H1 (cell line): Measurements from ENCODE around the gene KLHL30. TPM values are rescaled to one million over a fixed set of nuclear protein-coding genes. Genes with fewer than 3 reads are reported as not detected.
"Not testable (repeated sequence)": the region's sequence is repeated elsewhere in the genome, so short reads cannot be mapped to it uniquely, and the experiment has no call there.

ENCODE experiments used
- CTCF ChIA-PET: fragments of 300-600 bp; sonication (Branson Sonifier 250); formaldehyde crosslinking; loops from one replicate; lab custom pipeline; 2021; ENCODE audit not compliant: partially characterized antibody; lab: Charles Lee
- POLR2A ChIA-PET: fragments of 300-600 bp; sonication (Branson Sonifier 250); formaldehyde crosslinking; loops from one replicate; lab custom pipeline; 2021; ENCODE audit warnings: inconsistent platforms; ENCODE audit not compliant: partially characterized antibody; lab: Charles Lee
- DNase-seq, 2 experiments: peaks; one replicate each; pipeline versions ENCODE4 v3.0.0 to v3.0.0-alpha.2; 2010 to 2022; ENCODE audit warnings: low spot score in 2 of 2, low read depth in 1 of 2, mixed read lengths in 1 of 2
- FAIRE-seq: peaks from 2 replicates; lab custom pipeline; 2011; peaks lifted over from hg19 to GRCh38; lab: Jason Lieb, UNC
- H2AFZ ChIP-seq: 2 replicates; pipeline ENCODE4 v1.8.1; 2012; ENCODE audit warnings: low read length, inconsistent platforms
- H2AK5ac ChIP-seq: 2 replicates; pipeline ENCODE4 v1.6.1; 2013; ENCODE audit warnings: low read depth, low read length
- H2BK120ac ChIP-seq: replicated peaks from 2 replicates; pipeline ENCODE3; 2013; ENCODE audit warnings: low read depth, low read length, inconsistent platforms
- H2BK12ac ChIP-seq: 2 replicates; pipeline ENCODE4 v1.6.1; 2013; ENCODE audit warnings: low read depth, low read length
- H2BK15ac ChIP-seq: 2 replicates; pipeline ENCODE4 v1.6.1; 2013; ENCODE audit warnings: low read length
- H2BK20ac ChIP-seq: 2 replicates; pipeline ENCODE4 v1.6.1; 2013; ENCODE audit warnings: low read length
- H2BK5ac ChIP-seq: 2 replicates; pipeline ENCODE4 v1.6.1; 2013; ENCODE audit warnings: low read depth, low read length
- H3K14ac ChIP-seq: 2 replicates; pipeline ENCODE4 v1.6.1; 2013; ENCODE audit warnings: inconsistent platforms; ENCODE audit not compliant: insufficient read length
- H3K18ac ChIP-seq: 2 replicates; pipeline ENCODE4 v1.6.1; 2013; ENCODE audit warnings: low read length; ENCODE audit errors: extremely low read depth
- H3K23ac ChIP-seq: 2 replicates; pipeline ENCODE4 v1.6.1; 2013; ENCODE audit warnings: inconsistent platforms; ENCODE audit not compliant: insufficient read length
- H3K23me2 ChIP-seq: 2 replicates; pipeline ENCODE4 v1.6.1; 2013; ENCODE audit warnings: low read depth, low read length
- H3K27ac ChIP-seq: 2 replicates; pipeline ENCODE4 v1.6.1; 2011; ENCODE audit warnings: low read depth, low read length, inconsistent platforms
- H3K27me3 ChIP-seq, 4 experiments: replicated peaks in 1 of 4; 1 replicate in 1 of 4; 2 replicates in 3 of 4; pipeline versions ENCODE4 v1.6.1 to v1.8.1; 2011 to 2013; ENCODE audit warnings: low read length in 3 of 4, mild to moderate bottlenecking in 3 of 4, inconsistent platforms in 2 of 4, mixed read lengths in 2 of 4, moderate library complexity in 1 of 4; ENCODE audit not compliant: control insufficient read depth in 3 of 4, insufficient read depth in 3 of 4; ENCODE audit errors: extremely low read depth in 1 of 4
- H3K36me3 ChIP-seq, 4 experiments: 2 replicates each; pipeline versions ENCODE4 v1.6.1 to v1.8.1; 2011 to 2013; ENCODE audit warnings: mild to moderate bottlenecking in 4 of 4, low read length in 3 of 4, moderate library complexity in 2 of 4, control low read depth in 1 of 4, inconsistent platforms in 1 of 4; ENCODE audit not compliant: insufficient read depth in 4 of 4, control insufficient read depth in 2 of 4
- H3K4ac ChIP-seq: replicated peaks from 2 replicates; pipeline ENCODE3; 2013; ENCODE audit warnings: low read length, low read depth, mixed read lengths, inconsistent platforms; ENCODE audit not compliant: insufficient read length
- H3K4me1 ChIP-seq, 4 experiments: replicated peaks in 1 of 4; 1 replicate in 1 of 4; 2 replicates in 3 of 4; pipeline versions ENCODE4 v1.6.1 to v1.8.1; 2011 to 2013; ENCODE audit warnings: low read length in 3 of 4, inconsistent platforms in 2 of 4, mixed read lengths in 1 of 4; ENCODE audit not compliant: insufficient read depth in 4 of 4, control insufficient read depth in 3 of 4
- H3K4me2 ChIP-seq, 2 experiments: 2 replicates each; pipeline versions ENCODE4 v1.6.1 to v1.8.1; 2011 to 2013; ENCODE audit warnings: low read depth in 2 of 2, low read length in 2 of 2, control low read depth in 1 of 2, inconsistent platforms in 1 of 2, mild to moderate bottlenecking in 1 of 2; ENCODE audit not compliant: insufficient read depth in 1 of 2
- H3K4me3 ChIP-seq, 4 experiments: fragments of 200-600, 300-600 bp in 1 of 4; sonication (generic), shearing (Covaris generic), sonication (Bioruptor Twin) in 1 of 4; 2 replicates each; pipeline versions ENCODE4 v1.5.1 to v1.8.1; 2011 to 2016; ENCODE audit warnings: low read length in 4 of 4, low read depth in 3 of 4, control low read depth in 2 of 4, inconsistent platforms in 2 of 4, mild to moderate bottlenecking in 2 of 4, mixed read lengths in 1 of 4, moderate library complexity in 1 of 4; ENCODE audit not compliant: insufficient read depth in 2 of 4; ENCODE audit errors: extremely low read depth in 1 of 4
- H3K56ac ChIP-seq: replicated peaks from 2 replicates; pipeline ENCODE3; 2013; ENCODE audit warnings: low read depth, mild to moderate bottlenecking, mixed read lengths, low read length, inconsistent platforms; ENCODE audit not compliant: insufficient read length
- H3K79me1 ChIP-seq: 2 replicates; pipeline ENCODE4 v1.6.1; 2013; ENCODE audit warnings: low read depth, low read length, control low read depth
- H3K79me2 ChIP-seq, 2 experiments: 2 replicates each; pipeline versions ENCODE4 v1.6.1 to v1.8.1; 2012 to 2013; ENCODE audit warnings: low read length in 2 of 2, mild to moderate bottlenecking in 2 of 2, inconsistent platforms in 1 of 2; ENCODE audit not compliant: insufficient read depth in 2 of 2, control insufficient read depth in 1 of 2
- H3K9ac ChIP-seq, 4 experiments: replicated peaks in 1 of 4; 1 replicate in 1 of 4; 2 replicates in 3 of 4; pipeline versions ENCODE4 v1.6.1 to v1.8.1; 2011 to 2013; ENCODE audit warnings: low read depth in 3 of 4, low read length in 3 of 4, control low read depth in 2 of 4, mild to moderate bottlenecking in 2 of 4, moderate library complexity in 2 of 4, inconsistent platforms in 1 of 4; ENCODE audit errors: extremely low read depth in 1 of 4
- H3K9me3 ChIP-seq, 2 experiments: 2 replicates each; pipeline versions ENCODE4 v1.6.1 to v1.8.1; 2012 to 2013; ENCODE audit warnings: mild to moderate bottlenecking in 2 of 2, moderate library complexity in 2 of 2, control low read depth in 1 of 2, inconsistent platforms in 1 of 2, low read depth in 1 of 2, low read length in 1 of 2, mixed read lengths in 1 of 2; ENCODE audit not compliant: insufficient read depth in 2 of 2
- H4K20me1 ChIP-seq, 2 experiments: replicated peaks in 1 of 2; 2 replicates each; pipeline versions ENCODE3 to v1.8.1; 2011 to 2013; ENCODE audit warnings: inconsistent platforms in 2 of 2, low read length in 2 of 2, mild to moderate bottlenecking in 1 of 2; ENCODE audit not compliant: insufficient read depth in 2 of 2, control insufficient read depth in 1 of 2
- H4K5ac ChIP-seq: 2 replicates; pipeline ENCODE4 v1.6.1; 2013; ENCODE audit warnings: low read length, low read depth, mixed read lengths, inconsistent platforms; ENCODE audit not compliant: insufficient read length
- H4K8ac ChIP-seq: 2 replicates; pipeline ENCODE4 v1.8.0; 2013; ENCODE audit warnings: mild to moderate bottlenecking, moderate library complexity, low read length, inconsistent platforms; ENCODE audit not compliant: insufficient read depth; ENCODE audit errors: extremely low read depth
- H4K91ac ChIP-seq: replicated peaks from 2 replicates; pipeline ENCODE3; 2013; ENCODE audit warnings: low read length, mixed read lengths, inconsistent platforms; ENCODE audit not compliant: insufficient read length
- BCL11A ChIP-seq, 2 experiments: IDR thresholded peaks; one replicate each; pipeline ENCODE4 v1.6.1; 2011; ENCODE audit warnings: low read depth in 2 of 2, low read length in 2 of 2, mild to moderate bottlenecking in 2 of 2
- CBX8 ChIP-seq: fragments of 300-800, 300-1000 bp; sonication (generic); IDR thresholded peaks from 2 replicates; pipeline ENCODE4 v1.7.1; 2016; ENCODE audit warnings: low read depth, low read length, borderline replicate concordance
- GTF2F1 ChIP-seq: IDR thresholded peaks from 2 replicates; pipeline ENCODE4 v1.6.1; 2012; ENCODE audit warnings: low read depth, low read length, improper control_type of control experiment, borderline replicate concordance
- KDM4A ChIP-seq: IDR thresholded peaks from one replicate; pipeline ENCODE4 v1.7.1; 2012; ENCODE audit warnings: low read depth, mild to moderate bottlenecking, moderate library complexity, low read length, inconsistent platforms; ENCODE audit not compliant: severe bottlenecking
- POLR2AphosphoS5 ChIP-seq: IDR thresholded peaks from 2 replicates; pipeline ENCODE4 v1.6.1; 2011; ENCODE audit warnings: low read depth, low read length
- RNF2 ChIP-seq: fragments of 200-900, 300-1000 bp; sonication (generic); IDR thresholded peaks from 2 replicates; pipeline ENCODE4 v1.7.1; 2016; ENCODE audit warnings: borderline replicate concordance, low read depth, mild to moderate bottlenecking, antibody characterized with exemption, low read length; ENCODE audit not compliant: poor library complexity, severe bottlenecking; ENCODE audit errors: missing control alignments
- SIX5 ChIP-seq: IDR thresholded peaks from 2 replicates; pipeline ENCODE4 v1.6.1; 2011; ENCODE audit warnings: mild to moderate bottlenecking, low read depth, low read length
- SP2 ChIP-seq: IDR thresholded peaks from 2 replicates; pipeline ENCODE4 v1.6.1; 2012; ENCODE audit warnings: mild to moderate bottlenecking, low read length, inconsistent platforms
- SUZ12 ChIP-seq: fragments of 200-600 bp; sonication (generic); IDR thresholded peaks from 2 replicates; pipeline ENCODE4 v1.6.1; 2012; ENCODE audit warnings: mild to moderate bottlenecking, inconsistent platforms, low read length, moderate library complexity, mixed read lengths
- whole genome bisulfite sequencing, 2 experiments: shearing (Covaris generic) in 1 of 2; methylation state at CpG; one replicate each; pipeline versions ENCODE4 v1.1.6 to v1.1.7; 2013 to 2015; ENCODE audit warnings: low lambda C conversion rate in 2 of 2, mixed read lengths in 2 of 2, inconsistent platforms in 1 of 2, low coverage in 1 of 2, missing lambda C conversion rate in 1 of 2; ENCODE audit not compliant: insufficient replicate concordance in 2 of 2, insufficient coverage in 1 of 2, insufficient read length in 1 of 2; ENCODE audit errors: extremely low coverage in 1 of 2, missing lambda C conversion rate in 1 of 2; 5-methylcytosine and 5-hydroxymethylcytosine counted together
- polyA plus RNA-seq, 7 experiments: library from polyadenylated mRNA; depleted of rRNA in 3 of 7; stranded (reverse) in 5 of 7; unstranded in 2 of 7; fragments of >200 nt in 5 of 7; fragments of 200-250 nt in 2 of 7; gene quantifications; 1 replicate in 5 of 7; 2 replicates in 1 of 7; 4 replicates in 1 of 7; pipeline versions ENCODE4 v1.2.1 to v1.2.3, GENCODE V29; 2011 to 2013; ENCODE audit warnings: missing spikeins in 2 of 7, mixed read lengths in 2 of 7
- total RNA-seq: library from RNA; stranded (reverse); fragmentation: NEBNext Ultra II Directional; extraction: Animal tissue kit (Norgen Biotek cat#: 25700); gene quantifications from 2 replicates; pipeline ENCODE4 v1.2.1, GENCODE V29; 2021
- TF ChIP-seq, protein P1 (sequence below): IDR thresholded peaks from 2 replicates; pipeline ENCODE4 v1.6.1; 2012; ENCODE audit warnings: inconsistent platforms

Gene KLHL30
- total and polyA plus RNA-seq, 2 of the 8 experiments (the other 6 are each of a cell fraction or from before 2014, with no cell fraction given): not detected

DNA sequence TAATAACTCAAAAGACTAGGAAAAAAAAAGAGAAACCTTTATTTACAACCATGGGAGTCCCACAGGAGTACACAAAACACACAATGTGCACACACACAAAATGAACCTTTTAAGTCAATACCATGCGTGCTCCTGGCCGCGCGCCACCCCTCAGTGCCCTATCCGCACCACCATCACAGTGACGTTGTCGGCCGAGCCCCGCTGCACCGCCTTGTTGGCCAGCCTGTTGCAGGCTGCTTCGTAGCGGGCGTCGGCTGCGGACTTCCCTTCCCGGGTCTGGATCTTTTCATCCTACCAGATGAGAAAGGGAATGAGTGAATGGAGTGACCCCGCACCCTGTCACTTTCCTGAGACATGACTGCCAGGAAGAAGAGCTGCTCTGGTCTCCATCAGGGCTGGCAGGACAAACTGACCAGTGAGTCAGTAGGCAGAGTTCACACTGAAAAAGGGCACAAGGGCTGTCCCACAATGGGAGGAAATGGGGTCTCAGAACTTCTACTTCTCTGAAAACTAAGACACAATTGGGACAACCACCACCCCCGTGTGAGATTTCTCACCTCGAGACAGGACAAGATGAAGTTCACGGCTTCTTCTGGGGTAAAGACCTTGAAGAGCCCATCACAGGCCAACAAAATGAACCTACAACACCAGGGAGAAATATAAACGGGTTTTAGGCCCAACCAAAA is 32.1 kb downstream of the KLHL30 start (continued):
- TF ChIP-seq RNF2 (no peak), KDM4A (no peak), SP2 (no peak), POLR2AphosphoS5 (no peak), SIX5 (no peak), CBX8 (no peak), BCL11A (IDR thresholded peaks at IDR 0.05; ENCODE audit: low read depth in 2 of 2, low read length in 2 of 2) (no peak), GTF2F1 (no peak), SUZ12 (no peak)
- TF ChIP-seq, protein P1, sequence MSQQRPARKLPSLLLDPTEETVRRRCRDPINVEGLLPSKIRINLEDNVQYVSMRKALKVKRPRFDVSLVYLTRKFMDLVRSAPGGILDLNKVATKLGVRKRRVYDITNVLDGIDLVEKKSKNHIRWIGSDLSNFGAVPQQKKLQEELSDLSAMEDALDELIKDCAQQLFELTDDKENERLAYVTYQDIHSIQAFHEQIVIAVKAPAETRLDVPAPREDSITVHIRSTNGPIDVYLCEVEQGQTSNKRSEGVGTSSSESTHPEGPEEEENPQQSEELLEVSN: no peak

DNA sequence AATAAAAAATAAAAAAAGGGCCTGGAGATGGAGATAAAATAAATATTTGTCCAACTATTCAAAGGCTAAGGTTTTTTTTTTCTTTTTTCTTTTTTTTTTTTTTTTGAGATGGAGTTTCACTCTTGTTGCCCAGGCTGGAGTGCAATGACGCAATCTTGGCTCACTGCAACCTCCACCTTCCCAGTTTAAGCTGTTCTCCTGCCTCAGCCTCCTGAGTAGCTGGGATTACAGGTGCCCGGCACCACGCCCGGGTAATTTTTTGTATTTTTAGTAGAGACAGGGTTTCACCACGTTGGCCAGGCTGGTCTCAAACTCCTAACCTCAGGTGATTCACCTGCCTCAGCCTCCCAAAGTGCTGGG is 32.6 kb downstream of the KLHL30 start:
- POLR2A ChIA-PET, H4K91ac ChIP-seq, H2BK5ac ChIP-seq, H3K9ac ChIP-seq, H3K79me1 ChIP-seq, H3K23me2 ChIP-seq, H2BK15ac ChIP-seq, H2AFZ ChIP-seq, H3K14ac ChIP-seq, H2BK12ac ChIP-seq, H2BK120ac ChIP-seq, H3K23ac ChIP-seq, H2AK5ac ChIP-seq, H3K4me2 ChIP-seq, H4K8ac ChIP-seq, H4K5ac ChIP-seq, H3K9me3 ChIP-seq, H3K4ac ChIP-seq, H3K18ac ChIP-seq, FAIRE-seq, H3K56ac ChIP-seq, H3K27ac ChIP-seq, DNase-seq, H2BK20ac ChIP-seq, H3K79me2 ChIP-seq, H3K27me3 ChIP-seq, H3K4me3 ChIP-seq, H3K4me1 ChIP-seq: not testable (repeated sequence)
- 98% methylated on average over 5 of the region's 5 CpGs; no CpG with 5 or more reads in 1 of the 2 experiments for WGBS, 2 experiments
- CTCF ChIA-PET: interaction anchor here (1.2 kb wide), 1 partner anchor 32 kb away, joined by 3 read pairs; no protein-coding TSS in a partner anchor
- Histone ChIP-seq H3K36me3 (peaks cover 2 to 26% (median 5%) of the 10 kb centered on the region in 4 experiments; a peak in 4 of 8 replicates), H4K20me1 (peaks cover 2 to 19% of the 10 kb centered on the region in 2 experiments)
